ENCODE measurements around the gene RIT1.

DNA sequence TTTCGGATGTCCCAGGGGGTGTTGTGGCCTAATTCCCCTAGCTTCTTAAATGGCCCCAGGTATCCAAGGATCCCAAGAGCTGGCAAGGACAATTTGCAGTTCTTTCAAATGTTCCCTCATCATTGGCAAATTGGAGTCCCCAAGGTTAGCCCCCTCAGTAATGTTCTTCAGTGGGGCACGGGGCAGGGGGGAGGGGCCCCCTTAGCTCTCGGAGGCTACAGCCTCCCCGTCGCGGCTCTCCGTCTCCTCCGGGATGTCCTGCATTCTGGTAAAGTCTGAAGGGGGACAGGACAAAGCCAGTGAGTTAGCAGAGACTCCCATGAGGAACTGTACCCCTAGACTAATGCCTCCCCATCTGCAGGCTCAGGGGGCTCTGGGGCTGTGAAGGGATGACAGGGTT, 36.6 kb upstream of the RIT1 start:
- TF ChIP-seq EZH2 (IDR thresholded peaks at IDR 0.05; ENCODE audit: insufficient read depth, poor library complexity, severe bottlenecking), result no peak
- TF ChIP-seq EZH2phosphoT487 (IDR thresholded peaks at IDR 0.05; ENCODE audit: insufficient read depth, low read depth), result no peak

Measured in GM23248 (cell line).